GF-D8 (cell line): ENCODE measurements around the gene UQCRH.

Experiments used
- DNase-seq: peaks from one replicate; lab custom pipeline; 2025; lab: John Stamatoyannopoulos, UW

The UQCRH gene

DNA sequence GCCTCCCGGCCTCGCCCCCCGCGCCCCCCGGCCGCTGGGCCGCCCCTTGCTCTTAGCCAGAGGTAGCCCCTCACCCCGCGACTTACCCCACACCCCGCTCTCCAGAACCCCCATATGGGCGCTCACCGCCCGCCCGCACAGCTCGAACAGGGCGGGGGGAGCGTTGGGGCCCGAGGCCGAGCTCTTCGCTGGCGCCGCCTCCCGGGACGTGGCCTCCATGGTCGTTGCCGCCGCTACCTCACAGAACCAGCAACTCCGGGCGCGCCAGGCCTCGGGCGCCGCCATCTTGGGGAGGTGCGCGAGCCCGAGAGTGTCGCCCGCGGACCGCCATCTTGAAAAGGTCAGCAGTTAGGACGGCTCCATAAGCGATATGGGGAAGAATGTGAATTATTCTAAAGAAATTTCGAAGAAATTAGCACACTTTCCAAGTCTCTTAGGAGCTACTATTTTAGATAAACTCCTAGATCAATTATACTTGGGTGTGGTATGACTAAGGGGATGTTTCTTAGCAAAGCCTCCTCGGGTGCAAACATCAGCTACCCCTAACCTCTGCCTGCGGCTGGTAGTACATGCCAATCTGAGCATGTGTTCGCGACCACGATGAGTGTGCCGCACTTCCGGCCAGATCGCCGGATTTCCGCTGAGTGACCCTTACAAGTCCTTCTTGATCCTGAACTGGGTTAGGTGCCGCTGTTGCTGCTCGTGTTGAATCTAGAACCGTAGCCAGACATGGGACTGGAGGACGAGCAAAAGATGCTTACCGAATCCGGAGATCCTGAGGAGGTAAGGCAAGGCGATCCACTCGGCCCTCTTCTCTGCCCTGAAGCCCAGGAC is at the start of gene UQCRH, which contains the start of gene LRRC41:
Gene UQCRH (plus strand): TSS at position 661 of the 834 bp plus-strand sequence. CDS start 69 bp downstream, at position 730.
Gene LRRC41 (minus strand): TSS at position 579 of the 834 bp plus-strand sequence. CDS start 294 bp downstream, at position 285.
- peak; percentile 90 for DNase-seq

DNA sequence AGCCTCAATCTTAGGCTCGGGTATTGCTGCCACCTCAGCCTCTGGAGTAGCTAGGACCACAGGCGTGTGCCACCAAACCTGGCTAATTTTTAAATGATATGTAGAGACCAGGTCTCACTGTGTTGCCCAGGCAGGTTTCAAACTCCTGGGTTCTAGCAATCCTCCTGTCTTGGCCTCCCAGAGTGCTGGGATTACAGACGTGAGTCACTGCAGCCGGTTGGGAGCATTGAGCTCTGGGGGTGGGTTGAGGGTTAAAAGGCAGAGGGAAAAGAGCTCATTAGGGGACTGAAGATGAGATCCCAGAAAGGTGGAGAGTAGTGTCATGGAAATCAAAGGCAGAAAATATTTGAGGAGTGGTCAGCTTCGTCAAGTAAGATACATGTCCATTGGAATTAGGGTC is 48.8 kb upstream of the UQCRH start:
- DNase-seq, result no peak

DNA sequence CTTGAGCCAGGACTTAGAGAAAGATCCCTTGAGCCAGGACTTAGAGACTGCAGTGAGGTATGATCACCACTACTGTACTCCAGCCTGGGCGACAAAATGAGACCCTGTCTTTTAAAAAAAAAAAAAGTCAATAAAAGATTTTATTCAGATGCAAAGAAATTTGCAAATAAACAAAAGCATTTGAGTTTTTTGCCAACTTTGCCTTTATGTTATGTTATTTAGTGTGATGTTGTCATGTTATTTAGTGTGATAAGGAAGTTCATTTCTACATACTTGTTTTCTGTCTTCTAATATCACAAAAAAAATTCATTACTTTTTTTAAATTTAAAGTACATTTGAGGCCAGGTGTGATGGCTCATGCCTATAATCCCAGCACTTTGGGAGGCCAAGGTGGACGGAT is 47.0 kb upstream of the UQCRH start:
- no peak for DNase-seq

DNA sequence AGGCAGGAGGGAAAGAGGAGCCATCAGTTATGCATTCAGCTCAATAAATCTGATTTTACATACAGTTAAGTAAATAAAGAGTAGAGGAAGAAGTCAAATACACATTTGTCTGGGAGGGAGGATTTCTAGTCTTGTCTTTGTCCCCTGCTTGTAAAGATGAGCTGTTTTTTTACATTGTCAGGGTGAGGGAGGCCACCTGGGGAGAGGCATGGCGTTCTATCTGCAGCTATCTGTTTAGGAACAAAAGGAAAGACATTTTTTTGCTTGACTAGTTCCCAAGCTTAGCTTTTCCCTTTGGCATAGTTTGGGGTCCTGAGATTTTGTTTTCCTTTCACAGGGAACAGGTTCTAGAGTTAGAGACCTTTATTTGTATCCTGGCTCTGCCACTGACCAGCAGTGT is 41.0 kb upstream of the UQCRH start:
- no peak for DNase-seq

DNA sequence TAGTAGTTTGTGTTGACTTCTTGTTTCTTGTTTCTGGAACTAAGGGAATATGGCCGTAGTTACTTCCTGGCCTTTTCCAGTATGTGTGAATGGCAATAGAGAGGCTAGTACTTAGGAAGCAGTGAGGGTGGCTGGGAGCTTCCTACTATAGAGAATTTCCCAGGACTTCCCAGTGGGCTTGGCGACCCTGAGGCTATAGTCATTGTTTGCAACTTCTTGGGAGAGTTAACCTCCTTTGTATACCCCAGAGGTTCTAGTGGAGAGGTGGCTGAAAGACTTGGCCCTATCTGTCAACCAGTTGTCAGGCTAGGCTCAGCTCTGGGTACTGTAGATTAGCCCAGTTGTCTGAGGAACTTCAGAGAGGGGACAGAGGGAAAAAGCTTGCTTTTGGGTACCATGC is 40.4 kb upstream of the UQCRH start:
- no peak for DNase-seq

DNA sequence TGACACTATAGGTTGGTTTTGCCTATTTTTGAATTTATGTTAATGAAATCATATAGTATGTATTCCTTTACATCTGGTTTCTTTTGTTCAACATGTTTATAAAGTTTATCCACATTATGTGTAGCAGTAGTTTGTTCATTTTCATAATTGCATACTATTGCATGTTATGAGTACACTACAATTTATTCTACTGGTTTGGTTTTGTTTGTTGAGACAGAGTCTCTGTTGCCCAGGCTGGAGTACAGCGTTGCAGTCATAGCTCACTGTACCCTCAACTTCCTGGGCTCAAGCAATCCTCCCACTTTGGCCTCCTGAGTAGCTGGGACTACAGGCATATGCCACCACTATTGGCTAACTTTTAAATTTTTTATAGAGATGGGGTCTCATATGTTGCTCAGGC is 34.9 kb upstream of the UQCRH start:
- DNase-seq, result no peak

DNA sequence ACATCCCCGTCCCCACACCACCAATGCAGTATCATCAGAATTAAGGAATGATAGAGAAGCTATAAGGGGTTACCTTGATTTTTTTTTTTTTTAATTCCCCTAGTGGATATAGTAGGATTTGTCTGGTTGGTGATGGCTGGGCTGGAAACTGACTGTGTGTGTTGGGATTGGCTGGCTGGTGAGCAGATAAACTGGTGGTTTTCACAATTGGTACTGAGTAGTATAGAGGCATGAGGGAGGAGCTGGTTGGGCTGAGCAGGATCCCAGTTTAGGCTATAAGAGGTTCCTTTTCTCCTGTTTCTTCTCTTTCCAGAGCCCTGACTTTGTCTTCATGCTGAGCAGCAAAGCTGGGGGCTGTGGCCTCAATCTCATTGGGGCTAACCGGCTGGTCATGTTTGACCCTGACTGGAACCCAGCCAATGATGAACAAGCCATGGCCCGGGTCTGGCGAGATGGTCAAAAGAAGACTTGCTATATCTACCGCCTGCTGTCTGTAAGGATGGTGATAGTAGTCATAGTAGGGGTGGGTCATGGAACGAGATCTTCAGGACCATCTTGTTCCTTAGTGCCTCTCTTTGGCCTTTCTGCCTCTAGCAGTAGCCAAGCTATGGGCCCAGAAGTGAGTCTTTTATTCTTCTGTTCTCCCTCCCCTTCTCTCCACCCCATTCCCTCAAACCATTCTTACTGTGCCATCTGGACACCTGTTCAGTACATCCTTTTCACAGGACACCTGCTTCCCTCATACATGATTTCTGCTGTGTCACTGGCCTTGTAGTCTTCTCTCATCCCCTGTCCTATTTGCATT is 29.1 kb upstream of the UQCRH start:
- no peak for DNase-seq

DNA sequence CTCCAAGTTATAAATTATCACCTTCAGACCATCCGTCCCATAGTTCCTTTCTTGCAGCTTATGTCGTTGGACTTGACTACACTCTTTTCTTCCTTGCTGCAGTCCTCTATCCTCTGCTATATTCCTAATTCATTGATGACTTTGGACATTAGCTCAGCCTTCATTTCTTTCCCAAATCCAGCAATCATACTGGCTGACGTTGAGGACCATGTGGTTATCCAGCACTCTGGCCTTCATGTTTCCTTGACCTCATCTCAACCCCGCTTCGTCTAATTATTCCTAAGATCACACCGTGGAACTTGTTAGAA is 28.5 kb upstream of the UQCRH start:
- no peak for DNase-seq

DNA sequence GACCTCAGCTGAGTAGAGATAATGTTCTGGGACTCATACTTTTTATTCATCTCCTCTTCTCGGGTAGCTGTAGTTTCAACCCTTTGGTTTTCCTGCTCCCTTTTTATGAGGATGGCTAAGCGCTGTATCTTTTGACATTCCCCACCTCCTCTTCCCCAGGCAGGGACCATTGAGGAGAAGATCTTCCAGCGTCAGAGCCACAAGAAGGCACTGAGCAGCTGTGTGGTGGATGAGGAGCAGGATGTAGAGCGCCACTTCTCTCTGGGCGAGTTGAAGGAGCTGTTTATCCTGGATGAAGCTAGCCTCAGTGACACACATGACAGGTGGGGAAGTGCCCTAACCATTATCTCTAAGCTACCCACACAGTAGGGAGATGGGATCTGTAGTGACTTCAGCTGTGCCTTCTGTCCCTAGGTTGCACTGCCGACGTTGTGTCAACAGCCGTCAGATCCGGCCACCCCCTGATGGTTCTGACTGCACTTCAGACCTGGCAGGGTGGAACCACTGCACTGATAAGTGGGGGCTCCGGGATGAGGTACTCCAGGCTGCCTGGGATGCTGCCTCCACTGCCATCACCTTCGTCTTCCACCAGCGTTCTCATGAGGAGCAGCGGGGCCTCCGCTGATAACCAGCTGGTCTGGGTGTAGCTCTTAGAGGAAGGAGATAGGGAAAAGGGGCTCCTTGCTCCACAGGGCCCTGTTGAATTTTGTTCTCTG is 25.7 kb upstream of the UQCRH start:
- no peak for DNase-seq

DNA sequence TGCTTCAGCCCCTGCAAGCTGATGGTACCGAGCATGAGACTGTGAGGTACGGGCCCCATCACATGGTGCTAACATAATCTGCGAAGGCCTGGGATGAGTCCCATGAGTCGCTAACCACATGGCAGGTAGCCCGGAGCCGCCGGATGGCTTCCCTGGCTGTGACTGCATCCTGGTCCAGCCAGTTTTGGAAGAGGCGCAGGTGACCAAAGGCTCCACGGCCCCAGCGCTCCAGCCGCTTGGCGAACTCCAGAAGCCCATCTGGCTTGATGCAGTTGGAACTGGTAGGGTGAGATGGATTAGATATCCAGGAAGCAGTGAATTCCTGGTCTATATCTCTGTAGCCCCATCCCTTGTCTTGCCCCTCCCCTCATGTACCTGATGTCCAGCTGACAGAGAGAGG is 24.7 kb upstream of the UQCRH start:
- DNase-seq, result no peak

DNA sequence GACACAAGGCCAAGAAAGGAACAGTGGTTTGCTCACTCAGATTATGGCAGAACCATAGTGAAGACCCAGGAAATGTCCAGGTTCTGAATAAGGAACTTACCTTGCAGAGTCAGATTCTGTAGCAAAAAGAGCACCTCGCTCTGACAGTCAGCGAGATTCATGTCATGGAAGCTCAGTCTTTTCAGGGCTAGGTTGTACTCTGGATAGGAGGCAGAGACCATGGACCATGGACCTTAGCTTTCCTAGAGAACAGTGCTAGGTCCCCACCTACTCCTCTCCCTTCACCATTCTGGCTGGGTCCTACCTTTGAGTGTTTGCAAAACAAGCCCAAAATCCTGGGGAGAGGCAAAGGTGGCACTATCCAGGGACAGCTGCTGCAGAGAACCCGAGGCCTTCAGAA is 23.4 kb upstream of the UQCRH start:
- DNase-seq, result no peak

DNA sequence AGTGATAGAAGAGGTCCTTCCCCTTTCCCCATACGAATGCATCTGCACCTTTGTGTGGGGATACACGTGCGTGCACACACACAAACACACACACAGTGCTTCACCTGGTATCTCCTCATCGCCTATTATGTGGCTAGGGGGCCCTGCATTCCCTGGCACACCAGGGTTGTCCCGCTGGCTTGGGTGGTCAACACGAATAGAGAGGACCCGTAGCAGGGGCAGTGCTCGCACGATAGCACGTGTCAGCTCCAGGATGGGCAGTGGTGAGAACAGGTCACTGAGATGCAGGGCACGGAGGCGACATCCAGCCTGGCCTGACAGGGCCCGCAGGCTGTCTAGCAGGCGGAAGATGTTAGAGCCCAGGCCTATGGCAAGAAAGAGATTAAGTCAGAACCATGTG is 22.5 kb upstream of the UQCRH start:
- no peak for DNase-seq

DNA sequence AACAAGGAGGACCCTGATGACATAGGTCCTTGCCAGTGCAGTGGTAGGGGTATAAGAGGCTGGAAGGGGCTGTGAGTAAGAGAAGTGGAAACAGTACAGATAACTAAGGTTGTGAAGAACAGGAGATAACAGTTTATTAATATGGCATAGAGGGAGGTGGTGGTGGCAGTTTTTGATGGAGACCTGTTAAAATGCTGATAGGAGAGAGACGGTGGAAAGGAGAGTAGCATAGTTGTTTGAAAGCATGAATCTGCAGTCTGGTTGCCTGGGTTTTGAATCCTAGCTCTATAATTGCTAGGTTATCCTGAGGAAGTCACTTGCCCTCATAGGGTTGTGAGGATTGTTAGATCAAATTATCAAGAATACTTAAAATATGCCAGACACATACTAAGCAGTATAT is 19.4 kb upstream of the UQCRH start:
- DNase-seq, result no peak

DNA sequence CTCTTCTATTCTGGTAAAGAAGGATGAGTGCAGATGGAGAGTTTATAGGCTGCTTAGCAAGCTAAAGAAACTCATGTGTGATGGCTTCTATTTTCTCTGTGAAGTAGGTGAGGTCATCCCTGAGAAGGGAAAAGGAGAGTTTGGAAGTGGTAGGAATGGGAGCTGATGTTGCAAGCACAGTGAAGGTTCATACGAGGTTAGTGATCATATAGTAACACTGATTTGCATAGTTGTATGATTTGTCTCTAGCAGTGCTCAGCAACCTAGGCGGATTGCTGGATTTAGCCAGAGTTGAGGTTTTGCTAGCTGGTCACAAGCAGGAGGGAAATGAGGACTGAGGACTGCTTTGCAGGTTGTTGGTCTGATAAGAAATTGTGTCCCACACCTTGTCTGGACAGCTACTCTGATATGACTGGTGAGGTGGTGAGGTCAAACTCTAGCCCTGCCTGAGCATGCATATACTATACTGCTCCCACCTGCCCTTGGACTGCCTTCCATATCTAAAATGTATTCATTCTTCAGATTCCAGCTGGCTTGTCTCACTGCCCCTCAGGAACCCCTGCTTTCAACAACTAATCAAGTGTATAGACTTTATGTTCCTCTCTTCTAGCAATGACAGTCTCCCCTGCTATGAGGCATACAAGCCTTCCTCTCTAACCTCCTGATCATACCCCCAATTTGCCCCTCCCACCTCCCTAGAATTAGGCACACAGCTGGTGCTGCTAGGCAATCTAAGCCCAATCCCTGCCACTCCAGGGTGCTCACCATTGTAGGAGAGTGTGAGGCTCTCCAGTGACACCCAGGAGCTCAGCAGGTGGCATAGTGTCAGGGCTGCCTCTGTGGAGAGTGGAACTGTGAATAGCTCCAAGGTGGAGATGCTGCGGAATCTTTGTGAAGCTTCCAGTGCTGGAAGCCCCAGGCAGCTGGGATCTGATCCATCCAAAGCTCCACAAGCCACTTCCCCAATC is 18.6 kb upstream of the UQCRH start:
- no peak for DNase-seq

DNA sequence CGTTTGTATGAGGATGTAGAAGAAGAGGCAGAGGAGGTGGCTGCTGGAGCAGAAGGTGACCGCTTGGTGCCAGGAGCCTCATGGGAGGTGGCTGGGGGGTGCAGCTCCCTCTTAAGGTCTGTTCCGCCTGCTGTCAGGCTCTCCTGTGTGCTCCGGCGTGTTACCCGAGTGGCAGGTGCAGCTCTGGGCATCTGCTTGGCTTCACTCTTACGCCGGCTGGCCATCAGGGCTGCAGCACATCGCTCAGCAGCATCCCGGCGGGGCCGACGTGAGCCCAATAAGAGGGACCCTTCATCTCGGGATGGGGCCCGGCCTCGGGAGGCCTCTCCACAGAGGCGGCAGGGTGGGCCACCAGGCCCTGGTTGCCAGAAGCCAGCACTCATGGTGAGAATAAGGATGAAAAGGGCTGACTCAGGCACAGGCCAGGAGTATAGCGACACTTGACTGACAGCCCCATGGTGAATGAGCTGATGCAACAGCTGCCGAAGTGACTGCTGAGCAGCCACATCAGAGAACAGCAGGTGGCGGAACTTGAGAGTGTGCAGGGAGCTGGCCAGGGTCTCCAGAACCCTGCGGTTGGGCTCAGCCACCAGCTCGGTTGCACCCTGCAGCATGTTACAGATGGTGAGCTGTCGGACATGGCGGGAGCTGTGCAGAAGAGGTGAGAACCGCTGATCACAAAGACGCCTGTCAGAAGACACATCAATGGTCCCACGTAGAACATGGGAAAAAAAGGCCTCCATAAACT is 17.6 kb upstream of the UQCRH start:
- no peak for DNase-seq

DNA sequence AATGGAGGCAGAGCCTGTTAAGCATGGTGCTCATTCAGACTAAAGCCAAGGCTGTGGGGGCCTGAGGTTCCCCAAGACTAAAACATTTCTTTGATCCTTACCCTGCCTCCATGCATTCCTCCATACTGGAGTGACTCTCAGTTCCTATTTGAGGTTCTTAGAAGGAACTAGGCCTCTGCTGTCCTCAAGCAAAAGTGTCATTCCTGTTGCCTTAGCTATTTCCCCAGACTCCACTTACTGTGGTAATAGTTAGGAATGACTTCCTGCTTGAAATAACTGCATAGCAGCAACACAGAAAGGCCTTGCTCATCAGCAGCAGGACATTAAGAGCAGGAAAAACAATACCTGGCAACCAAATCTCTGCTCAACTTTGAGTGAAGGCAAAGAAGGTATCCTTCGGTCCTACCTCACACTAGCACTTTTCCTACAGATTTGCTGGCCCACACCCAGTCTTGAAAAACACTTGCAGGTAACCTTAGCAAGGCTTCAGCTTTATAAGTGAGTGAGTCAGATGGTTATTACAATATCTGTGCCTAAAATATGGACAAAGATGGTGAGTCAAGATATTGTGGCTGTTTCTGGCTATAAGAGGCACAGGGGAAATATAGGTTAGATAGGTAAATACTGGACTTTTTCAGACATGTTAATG is 14.9 kb upstream of the UQCRH start:
- DNase-seq, result no peak

DNA sequence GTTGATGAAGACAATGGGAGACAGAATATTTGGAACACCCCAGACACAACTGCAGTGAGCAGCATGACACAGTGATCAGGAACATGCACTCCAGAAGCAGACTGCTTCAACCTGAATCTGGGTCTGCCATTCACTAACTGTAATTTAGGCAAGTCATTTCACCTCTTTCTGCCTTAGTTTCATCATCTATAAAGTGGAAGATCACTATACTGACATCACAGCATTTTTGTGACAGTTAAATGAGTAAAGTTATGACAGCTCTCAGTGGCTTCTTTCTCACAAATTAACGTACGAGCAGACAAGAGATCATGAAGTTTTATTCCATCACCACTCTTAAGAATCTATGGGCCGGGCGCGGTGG is 14.4 kb upstream of the UQCRH start:
- no peak for DNase-seq

DNA sequence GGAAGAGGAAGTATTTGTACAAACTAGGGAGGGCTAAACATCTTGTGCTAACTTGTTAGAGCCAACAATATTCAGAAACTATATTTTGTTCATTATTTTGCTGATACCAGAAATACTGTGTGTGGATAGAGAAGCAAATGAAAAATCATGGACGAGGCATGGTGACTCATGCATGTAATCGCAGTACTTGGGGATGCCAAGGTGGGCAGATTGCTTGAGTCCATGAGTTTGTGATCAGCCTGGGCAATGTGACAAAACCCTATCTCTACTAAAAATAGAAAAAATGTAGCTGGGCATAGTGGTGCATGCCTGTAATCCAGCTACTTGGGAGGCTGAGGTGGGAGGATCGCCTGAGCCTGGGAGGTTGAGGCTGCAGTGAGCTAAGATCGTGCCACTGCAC is 13.5 kb upstream of the UQCRH start:
- DNase-seq, result no peak

DNA sequence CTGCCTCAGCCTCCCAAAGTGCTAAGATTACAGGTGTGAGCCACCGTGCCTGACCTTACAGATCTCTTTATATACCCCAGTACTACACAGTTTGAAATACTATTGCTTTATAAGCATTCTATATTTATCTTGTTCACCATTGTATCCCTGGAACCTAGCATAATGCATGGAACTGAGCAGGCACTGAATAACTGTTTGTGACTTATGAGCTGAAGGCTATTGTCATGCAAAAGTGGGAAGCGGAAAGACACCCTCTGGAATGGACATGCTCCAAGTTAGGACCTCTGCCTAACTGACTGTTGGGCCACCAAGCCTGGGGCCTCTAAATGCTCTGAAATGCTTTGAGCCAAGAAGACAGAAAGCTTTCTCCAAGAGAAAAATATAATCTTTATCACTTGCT is 8.2 kb upstream of the UQCRH start:
- DNase-seq, result no peak

DNA sequence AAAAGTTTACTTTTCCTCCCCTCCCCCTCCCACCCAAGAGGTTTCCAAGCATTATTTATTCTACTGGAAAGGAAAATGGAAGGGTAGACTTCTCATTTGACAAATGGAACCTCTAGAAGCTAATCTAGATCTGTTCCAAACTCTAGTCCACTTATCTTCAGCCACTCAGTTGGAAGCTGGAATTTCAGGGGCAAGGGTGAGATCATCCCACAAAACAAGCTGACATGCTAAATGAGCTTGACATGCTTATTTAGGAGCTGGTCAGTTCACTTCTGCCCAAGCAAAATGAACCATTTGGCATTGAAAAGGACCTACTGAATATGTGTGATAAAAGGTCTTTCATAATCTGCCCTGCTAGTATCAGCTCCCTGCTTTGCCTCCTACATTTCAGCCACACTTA is 5.1 kb upstream of the UQCRH start:
- DNase-seq, result no peak
